ENCODE results near the gene EPN2.
A peak's percentile ranks its signal among the peaks of the same experiment; 100 is the strongest.

DNA sequence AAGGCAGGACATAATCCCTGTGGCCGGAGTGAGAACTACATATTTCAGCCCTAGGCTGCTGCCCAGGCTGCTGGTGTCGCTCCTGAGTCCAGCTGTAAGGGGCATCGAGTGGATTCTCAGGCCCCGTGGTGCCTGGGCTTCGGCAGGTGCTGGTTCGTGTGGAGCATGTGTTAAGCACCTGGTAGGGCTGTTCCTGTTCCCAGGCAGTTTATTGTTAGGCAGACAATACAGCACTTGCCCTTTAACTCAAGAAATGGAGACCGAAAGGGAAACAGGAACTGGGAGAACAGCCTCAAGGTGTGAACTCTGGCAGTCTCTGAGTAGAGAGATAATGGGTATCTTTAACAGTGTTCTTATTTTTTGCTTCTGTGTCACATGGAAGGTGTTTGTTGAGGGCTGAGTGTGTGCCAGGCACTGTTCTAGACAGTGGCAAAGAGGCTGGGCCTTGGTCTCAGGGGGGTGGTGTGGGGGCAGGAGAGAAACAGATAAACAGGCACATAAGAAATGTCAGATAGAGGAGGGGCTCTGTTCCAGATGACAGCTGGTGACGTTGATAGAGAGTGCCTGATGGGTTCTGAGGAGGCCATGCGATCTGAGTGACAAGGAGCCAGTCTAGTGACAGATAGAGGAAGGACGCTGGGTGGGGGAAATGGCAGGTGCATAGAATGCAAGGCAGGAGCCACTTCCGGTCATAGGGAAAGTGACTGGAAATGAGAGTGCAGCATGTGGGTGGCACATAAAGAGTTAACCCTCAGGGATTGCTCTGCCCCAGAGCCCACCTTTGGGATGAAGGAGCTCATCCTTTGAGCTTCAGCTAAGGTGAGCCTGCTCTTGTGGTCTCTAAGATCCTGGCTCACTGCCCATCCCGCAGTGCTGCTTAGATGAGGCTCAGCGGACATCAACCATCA is 33.8 kb downstream of the EPN2 start:
- TF ChIP-seq, protein P1, sequence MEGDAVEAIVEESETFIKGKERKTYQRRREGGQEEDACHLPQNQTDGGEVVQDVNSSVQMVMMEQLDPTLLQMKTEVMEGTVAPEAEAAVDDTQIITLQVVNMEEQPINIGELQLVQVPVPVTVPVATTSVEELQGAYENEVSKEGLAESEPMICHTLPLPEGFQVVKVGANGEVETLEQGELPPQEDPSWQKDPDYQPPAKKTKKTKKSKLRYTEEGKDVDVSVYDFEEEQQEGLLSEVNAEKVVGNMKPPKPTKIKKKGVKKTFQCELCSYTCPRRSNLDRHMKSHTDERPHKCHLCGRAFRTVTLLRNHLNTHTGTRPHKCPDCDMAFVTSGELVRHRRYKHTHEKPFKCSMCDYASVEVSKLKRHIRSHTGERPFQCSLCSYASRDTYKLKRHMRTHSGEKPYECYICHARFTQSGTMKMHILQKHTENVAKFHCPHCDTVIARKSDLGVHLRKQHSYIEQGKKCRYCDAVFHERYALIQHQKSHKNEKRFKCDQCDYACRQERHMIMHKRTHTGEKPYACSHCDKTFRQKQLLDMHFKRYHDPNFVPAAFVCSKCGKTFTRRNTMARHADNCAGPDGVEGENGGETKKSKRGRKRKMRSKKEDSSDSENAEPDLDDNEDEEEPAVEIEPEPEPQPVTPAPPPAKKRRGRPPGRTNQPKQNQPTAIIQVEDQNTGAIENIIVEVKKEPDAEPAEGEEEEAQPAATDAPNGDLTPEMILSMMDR (IDR thresholded peaks at IDR 0.05) = peak in 1 of 6 experiments; percentile 8
- no peak for TF ChIP-seq POLR2A (IDR thresholded peaks at IDR 0.05)

All from thyroid gland (tissue), 4 donors.